HepG2 (cell line): ENCODE measurements around the gene TXNDC9. TPM values are rescaled to one million over a fixed set of nuclear protein-coding genes. Genes with fewer than 3 reads are reported as not detected.
A peak's percentile ranks its signal among the peaks of the same experiment; 100 is the strongest.

Source experiments
- AKAP8 ChIP-seq: sonication (generic); formaldehyde crosslinking; IDR thresholded peaks from 2 replicates; pipeline ENCODE4 v1.5.1; 2020; ENCODE audit warnings: mild to moderate bottlenecking, missing genetic modification reagents
- BRD4 ChIP-seq: sonication (generic); formaldehyde crosslinking; IDR thresholded peaks from 2 replicates; pipeline ENCODE4 v1.4.0; 2020; ENCODE audit warnings: missing genetic modification reagents
- FOXK1 ChIP-seq: sonication (generic); formaldehyde crosslinking; IDR thresholded peaks from 2 replicates; pipeline ENCODE4 v1.4.0; 2020; ENCODE audit warnings: low read depth, missing genetic modification reagents, borderline replicate concordance
- HIVEP1 ChIP-seq: sonication (generic); formaldehyde crosslinking; IDR thresholded peaks from 2 replicates; pipeline ENCODE4 v1.4.0; 2020; ENCODE audit warnings: mild to moderate bottlenecking, missing genetic modification reagents
- HNRNPL ChIP-seq: fragments of 200-400 bp; formaldehyde crosslinking; IDR thresholded peaks from 2 replicates; pipeline ENCODE4 v1.6.1; 2017; ENCODE audit warnings: mild to moderate bottlenecking, low read depth, low read length
- HOXA5 ChIP-seq: sonication (generic); formaldehyde crosslinking; IDR thresholded peaks from 2 replicates; pipeline ENCODE4 v1.4.0; 2020; ENCODE audit warnings: missing genetic modification reagents
- KDM6A ChIP-seq: IDR thresholded peaks from 2 replicates; pipeline ENCODE4 v1.6.1; 2016; ENCODE audit warnings: low read depth
- LCORL ChIP-seq, 2 experiments: fragments of 450-650 bp in 1 of 2; sonication (generic) in 1 of 2; formaldehyde crosslinking in 1 of 2; IDR thresholded peaks; 2 replicates each; pipeline versions ENCODE4 v1.5.0 to v1.6.1; 2017 to 2020; ENCODE audit warnings: antibody characterized with exemption in 1 of 2, missing genetic modification reagents in 1 of 2
- MIXL1 ChIP-seq: IDR thresholded peaks from 2 replicates; pipeline ENCODE4 v1.6.1; 2016
- MTA1 ChIP-seq: sonication (generic); formaldehyde crosslinking; IDR thresholded peaks from 2 replicates; pipeline ENCODE4 v1.4.0; 2020; ENCODE audit warnings: missing genetic modification reagents, mild to moderate bottlenecking, borderline replicate concordance
- PAX8 ChIP-seq: sonication (generic); formaldehyde crosslinking; IDR thresholded peaks from 2 replicates; pipeline ENCODE4 v1.8.0; 2022; ENCODE audit warnings: mild to moderate bottlenecking, missing genetic modification reagents, borderline replicate concordance
- SMARCC2 ChIP-seq: fragments of 450-650 bp; IDR thresholded peaks from 2 replicates; pipeline ENCODE4 v1.6.1; 2017; ENCODE audit warnings: antibody characterized with exemption, mild to moderate bottlenecking
- TARDBP ChIP-seq: sonication (generic); formaldehyde crosslinking; IDR thresholded peaks from 2 replicates; pipeline ENCODE4 v1.8.0; 2022; ENCODE audit warnings: mild to moderate bottlenecking, missing genetic modification reagents
- TBP ChIP-seq: sonication (generic); formaldehyde crosslinking; IDR thresholded peaks from 2 replicates; pipeline ENCODE4 v1.5.0; 2020; ENCODE audit warnings: missing genetic modification reagents
- ZBTB1 ChIP-seq: sonication (generic); formaldehyde crosslinking; IDR thresholded peaks from 2 replicates; pipeline ENCODE4 v1.4.0; 2020; ENCODE audit warnings: missing genetic modification reagents, borderline replicate concordance
- ZFP37 ChIP-seq: sonication (generic); formaldehyde crosslinking; IDR thresholded peaks from 2 replicates; pipeline ENCODE4 v1.4.0; 2020; ENCODE audit warnings: missing genetic modification reagents, borderline replicate concordance
- ZMYM3 ChIP-seq: sonication (generic); formaldehyde crosslinking; IDR thresholded peaks from 2 replicates; pipeline ENCODE4 v1.5.1; 2020; ENCODE audit warnings: mild to moderate bottlenecking, missing genetic modification reagents
- ZNF337 ChIP-seq: sonication (generic); formaldehyde crosslinking; IDR thresholded peaks from 2 replicates; pipeline ENCODE4 v1.5.1; 2020; ENCODE audit warnings: missing genetic modification reagents, low read depth, mild to moderate bottlenecking, borderline replicate concordance
- ZNF382 ChIP-seq: sonication (generic); formaldehyde crosslinking; IDR thresholded peaks from 2 replicates; pipeline ENCODE4 v1.5.0; 2020; ENCODE audit warnings: missing genetic modification reagents, mild to moderate bottlenecking, borderline replicate concordance
- ZNF546 ChIP-seq: sonication (generic); formaldehyde crosslinking; conservative IDR thresholded peaks from 2 replicates; pipeline ENCODE4 v1.8.1; 2023; ENCODE audit warnings: mild to moderate bottlenecking, missing genetic modification reagents
- ZNF557 ChIP-seq: sonication (generic); formaldehyde crosslinking; IDR thresholded peaks from 2 replicates; pipeline ENCODE4 v1.4.0; 2020; ENCODE audit warnings: missing genetic modification reagents
- ZNF780A ChIP-seq: sonication (generic); formaldehyde crosslinking; IDR thresholded peaks from 2 replicates; pipeline ENCODE4 v1.8.0; 2022; ENCODE audit warnings: mild to moderate bottlenecking, missing genetic modification reagents, moderate library complexity
- ZSCAN29 ChIP-seq: sonication (generic); formaldehyde crosslinking; conservative IDR thresholded peaks from 2 replicates; pipeline ENCODE4 v1.4.0; 2020; ENCODE audit warnings: mild to moderate bottlenecking, missing genetic modification reagents
- polyA plus RNA-seq, 8 experiments: library from polyadenylated mRNA; depleted of rRNA in 3 of 8; stranded (reverse) in 7 of 8; unstranded in 1 of 8; fragments of >200 nt; fragmentation: Illumina TruSeq in 4 of 8; extraction: Trizol in 4 of 8; gene quantifications; 2 replicates each; pipeline versions ENCODE4 v1.2.1 to v1.2.3, GENCODE V29; 2011 to 2016; ENCODE audit warnings: low read depth in 4 of 8, missing spikeins in 1 of 8, mixed read lengths in 1 of 8; ENCODE audit not compliant: insufficient read depth in 1 of 8
- total RNA-seq, 5 experiments: library from RNA; depleted of rRNA; stranded (reverse); fragments of >200 nt; fragmentation: Illumina TruSeq; extraction: Trizol; gene quantifications; 2 replicates each; pipeline ENCODE4 v1.2.3, GENCODE V29; 2016; ENCODE audit warnings: low read depth in 1 of 5
- TF ChIP-seq, protein P1 (sequence below): fragments of 450-650 bp; IDR thresholded peaks from 2 replicates; pipeline ENCODE4 v1.6.1; 2016
- TF ChIP-seq, protein P2 (sequence below): sonication (generic); formaldehyde crosslinking; IDR thresholded peaks from 2 replicates; pipeline ENCODE4 v1.4.0; 2020; ENCODE audit warnings: missing genetic modification reagents
- TF ChIP-seq, protein P3 (sequence below): IDR thresholded peaks from 2 replicates; pipeline ENCODE4 v1.6.1; 2018; ENCODE audit warnings: missing genetic modification reagents, mild to moderate bottlenecking, missing compliant biosample characterization

Gene TXNDC9
- total and polyA plus RNA-seq, 2 of the 13 experiments (the other 11 are each of a cell fraction or from before 2014, with no cell fraction given) = 35.2 to 94.6 TPM

DNA sequence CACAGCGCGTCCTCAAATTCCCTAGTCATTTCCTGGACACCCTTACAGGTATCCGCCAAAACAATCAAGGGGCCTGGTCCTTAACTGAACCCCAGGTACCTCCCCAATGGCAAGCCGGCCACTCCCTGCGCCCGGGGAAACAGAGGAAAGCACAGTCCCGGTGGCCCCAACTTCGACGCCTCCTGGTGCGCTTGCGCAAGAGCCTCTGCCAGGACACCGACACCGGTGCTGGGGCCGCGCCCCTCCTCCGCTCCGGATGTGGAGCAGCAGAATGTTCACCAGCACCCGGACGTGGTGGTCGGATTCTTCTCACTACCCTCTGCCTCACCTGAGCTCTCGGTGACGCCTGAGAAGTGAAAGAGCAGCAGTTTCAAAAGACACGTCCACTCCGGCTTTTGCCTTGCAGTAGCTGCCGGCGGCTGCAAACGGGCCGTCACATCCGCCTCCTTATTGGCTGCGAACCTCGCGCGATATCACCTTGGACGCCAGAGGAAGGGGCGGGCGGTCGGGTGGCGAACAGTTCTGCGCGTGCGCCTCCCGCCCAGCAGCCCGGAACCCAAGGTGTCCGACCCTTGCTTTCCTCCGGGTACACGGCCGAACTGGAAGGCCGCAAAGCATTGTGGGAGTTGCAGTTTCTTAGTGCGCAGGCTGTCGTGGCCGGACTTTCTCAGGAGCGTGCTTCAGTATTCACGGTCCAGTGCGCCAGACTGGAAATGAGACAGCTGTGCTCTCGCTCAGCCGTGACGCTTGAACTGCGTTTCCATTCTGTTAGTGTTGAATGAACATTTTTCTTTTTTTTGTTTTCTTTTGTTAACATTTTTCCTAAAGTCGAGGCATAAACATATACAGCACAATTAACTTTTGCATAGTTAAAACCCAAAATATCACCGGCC lies at the start of gene TXNDC9 (continued):
- TF ChIP-seq TBP (CRISPR knock-in tag) = no peak
- peak; percentile 94 for TF ChIP-seq HIVEP1 (CRISPR knock-in tag)
- TF ChIP-seq AKAP8 (CRISPR knock-in tag) = peak; percentile 75
- TF ChIP-seq ZNF337 = peak; percentile 84; the same call in 1 of the 2 replicates
- TF ChIP-seq MTA1 (CRISPR knock-in tag) = peak; percentile 72; the same call in 1 of the 2 replicates
- TF ChIP-seq ZNF546 (CRISPR knock-in tag) = peak; percentile 89
- TF ChIP-seq MIXL1 (CRISPR knock-in tag) = no peak
- TF ChIP-seq, protein P1, sequence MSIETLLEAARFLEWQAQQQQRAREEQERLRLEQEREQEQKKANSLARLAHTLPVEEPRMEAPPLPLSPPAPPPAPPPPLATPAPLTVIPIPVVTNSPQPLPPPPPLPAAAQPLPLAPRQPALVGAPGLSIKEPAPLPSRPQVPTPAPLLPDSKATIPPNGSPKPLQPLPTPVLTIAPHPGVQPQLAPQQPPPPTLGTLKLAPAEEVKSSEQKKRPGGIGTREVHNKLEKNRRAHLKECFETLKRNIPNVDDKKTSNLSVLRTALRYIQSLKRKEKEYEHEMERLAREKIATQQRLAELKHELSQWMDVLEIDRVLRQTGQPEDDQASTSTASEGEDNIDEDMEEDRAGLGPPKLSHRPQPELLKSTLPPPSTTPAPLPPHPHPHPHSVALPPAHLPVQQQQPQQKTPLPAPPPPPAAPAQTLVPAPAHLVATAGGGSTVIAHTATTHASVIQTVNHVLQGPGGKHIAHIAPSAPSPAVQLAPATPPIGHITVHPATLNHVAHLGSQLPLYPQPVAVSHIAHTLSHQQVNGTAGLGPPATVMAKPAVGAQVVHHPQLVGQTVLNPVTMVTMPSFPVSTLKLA = peak; percentile 61
- TF ChIP-seq LCORL (IDR thresholded peaks at IDR 0.05) = 0 out of 2 replicates have a peak, but pooled peaks have one; percentile 9
- TF ChIP-seq LCORL (CRISPR knock-in tag; IDR thresholded peaks at IDR 0.05) = peak; percentile 30; the same call in 1 of the 2 replicates
- TF ChIP-seq, protein P2, sequence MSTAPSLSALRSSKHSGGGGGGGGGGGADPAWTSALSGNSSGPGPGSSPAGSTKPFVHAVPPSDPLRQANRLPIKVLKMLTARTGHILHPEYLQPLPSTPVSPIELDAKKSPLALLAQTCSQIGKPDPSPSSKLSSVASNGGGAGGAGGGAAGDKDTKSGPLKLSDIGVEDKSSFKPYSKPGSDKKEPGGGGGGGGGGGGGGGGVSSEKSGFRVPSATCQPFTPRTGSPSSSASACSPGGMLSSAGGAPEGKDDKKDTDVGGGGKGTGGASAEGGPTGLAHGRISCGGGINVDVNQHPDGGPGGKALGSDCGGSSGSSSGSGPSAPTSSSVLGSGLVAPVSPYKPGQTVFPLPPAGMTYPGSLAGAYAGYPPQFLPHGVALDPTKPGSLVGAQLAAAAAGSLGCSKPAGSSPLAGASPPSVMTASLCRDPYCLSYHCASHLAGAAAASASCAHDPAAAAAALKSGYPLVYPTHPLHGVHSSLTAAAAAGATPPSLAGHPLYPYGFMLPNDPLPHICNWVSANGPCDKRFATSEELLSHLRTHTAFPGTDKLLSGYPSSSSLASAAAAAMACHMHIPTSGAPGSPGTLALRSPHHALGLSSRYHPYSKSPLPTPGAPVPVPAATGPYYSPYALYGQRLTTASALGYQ = peak; percentile 41; the same call in 1 of the 2 replicates
- no peak for TF ChIP-seq ZFP37 (CRISPR knock-in tag)
- no peak for TF ChIP-seq ZNF382 (CRISPR knock-in tag)
- 0 out of 2 replicates have a peak, but pooled peaks have one; percentile 71 for TF ChIP-seq PAX8 (CRISPR knock-in tag)
- TF ChIP-seq HOXA5 (CRISPR knock-in tag) = no peak
- 0 out of 2 replicates have a peak, but pooled peaks have one; percentile 33 for TF ChIP-seq BRD4 (CRISPR knock-in tag)
- peak; percentile 68; the same call in 1 of the 2 replicates for TF ChIP-seq ZMYM3 (CRISPR knock-in tag)
- no peak for TF ChIP-seq SMARCC2
- TF ChIP-seq ZSCAN29 (CRISPR knock-in tag) = peak; percentile 76; the same call in 1 of the 2 replicates
- TF ChIP-seq, protein P3, sequence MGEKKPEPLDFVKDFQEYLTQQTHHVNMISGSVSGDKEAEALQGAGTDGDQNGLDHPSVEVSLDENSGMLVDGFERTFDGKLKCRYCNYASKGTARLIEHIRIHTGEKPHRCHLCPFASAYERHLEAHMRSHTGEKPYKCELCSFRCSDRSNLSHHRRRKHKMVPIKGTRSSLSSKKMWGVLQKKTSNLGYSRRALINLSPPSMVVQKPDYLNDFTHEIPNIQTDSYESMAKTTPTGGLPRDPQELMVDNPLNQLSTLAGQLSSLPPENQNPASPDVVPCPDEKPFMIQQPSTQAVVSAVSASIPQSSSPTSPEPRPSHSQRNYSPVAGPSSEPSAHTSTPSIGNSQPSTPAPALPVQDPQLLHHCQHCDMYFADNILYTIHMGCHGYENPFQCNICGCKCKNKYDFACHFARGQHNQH (CRISPR knock-in tag) = peak; percentile 95
- TF ChIP-seq HNRNPL = 0 out of 2 replicates have a peak, but pooled peaks have one; percentile 43
- TF ChIP-seq TARDBP (CRISPR knock-in tag) = peak; percentile 99
- peak; percentile 52; the same call in 1 of the 2 replicates for TF ChIP-seq ZNF557 (CRISPR knock-in tag)
- no peak for TF ChIP-seq KDM6A (CRISPR knock-in tag)
- TF ChIP-seq ZNF780A (CRISPR knock-in tag) = no peak
- no peak for TF ChIP-seq ZBTB1 (CRISPR knock-in tag)
- peak; percentile 95 for TF ChIP-seq FOXK1 (CRISPR knock-in tag)
